GM19452 (cell line): ENCODE results near the gene ALK.

Source experiments
- ATAC-seq: cut with Tn5 transposase; IDR thresholded peaks from one replicate; pipeline ENCODE4 v1.9.1; 2021; ENCODE audit not compliant: unreplicated experiment

The ALK gene

DNA sequence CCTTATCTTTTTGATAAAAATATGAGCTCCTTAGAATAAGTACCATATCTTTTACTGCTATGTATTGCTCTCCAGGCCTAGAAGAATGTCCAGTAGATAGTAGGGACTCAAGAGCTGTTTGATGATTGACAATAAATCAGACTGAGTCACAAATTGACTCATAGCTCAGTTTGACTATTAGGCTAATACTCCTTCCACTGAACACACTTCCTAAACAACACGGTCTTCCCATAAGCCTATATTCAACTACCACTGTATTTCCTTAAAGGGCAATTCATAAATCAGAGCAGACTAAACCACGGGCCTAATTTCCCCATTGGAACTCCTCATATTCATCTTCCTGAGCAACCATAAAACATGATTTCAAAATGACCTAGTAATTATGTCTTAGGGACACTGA lies 258.5 kb downstream of the ALK start:
- no peak for ATAC-seq

DNA sequence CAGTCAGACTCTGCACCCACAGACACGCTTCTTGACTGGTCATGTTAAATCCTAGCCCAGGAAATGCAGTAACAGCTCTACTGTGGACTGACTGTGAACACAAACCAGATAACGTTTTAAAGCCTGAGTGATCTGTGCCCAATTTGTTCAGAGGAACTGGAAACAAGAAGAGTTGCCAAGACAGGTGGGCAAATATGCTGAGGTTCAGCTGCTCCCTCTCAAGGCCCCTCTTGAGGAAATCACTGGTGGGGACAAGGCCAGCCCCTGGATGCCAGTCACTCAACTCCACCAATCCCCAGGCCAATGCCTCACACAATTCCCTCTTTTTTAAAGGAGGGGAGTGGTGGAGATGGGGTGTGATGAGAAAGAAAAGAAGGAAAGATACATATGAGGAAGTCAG lies 261.2 kb downstream of the ALK start:
- ATAC-seq, result no peak

DNA sequence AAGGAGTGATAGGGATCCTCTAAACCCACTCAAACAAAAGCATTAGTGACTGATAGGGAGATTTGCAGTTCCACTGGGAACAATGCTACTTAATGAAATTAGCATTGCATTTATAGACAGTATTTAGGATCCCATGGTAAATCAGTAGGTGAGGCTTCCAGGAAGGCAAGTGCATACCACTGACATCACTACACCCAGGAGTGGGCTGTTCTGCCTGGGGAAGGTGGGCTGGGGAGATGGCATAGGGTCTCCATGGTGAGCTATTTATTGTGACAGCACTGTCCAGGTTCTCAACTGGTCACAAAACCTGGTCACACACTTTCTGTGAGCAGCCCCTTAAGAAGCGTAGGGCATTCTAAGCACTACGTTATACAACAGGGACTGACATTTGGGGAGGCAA lies 262.2 kb downstream of the ALK start:
- ATAC-seq, result no peak

DNA sequence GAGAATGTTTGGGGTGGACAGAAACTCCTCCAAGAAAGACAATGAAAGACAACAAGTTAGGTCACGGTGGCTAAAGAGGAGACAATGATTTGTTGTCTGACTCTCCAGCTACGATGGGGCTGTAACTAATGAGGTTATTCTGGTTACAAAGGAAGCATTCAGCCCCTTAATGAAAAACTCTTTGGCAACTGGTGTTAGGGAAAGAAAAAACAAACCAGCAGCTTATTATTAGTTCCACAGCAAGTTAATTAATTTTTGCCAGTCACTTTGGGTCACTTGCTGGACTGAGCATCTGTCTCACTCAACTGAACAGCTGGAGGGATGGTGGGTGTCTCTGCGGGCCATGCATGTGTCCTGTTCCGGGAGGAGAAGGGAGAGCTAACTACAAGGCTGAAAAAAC lies 263.7 kb downstream of the ALK start:
- ATAC-seq, result no peak

DNA sequence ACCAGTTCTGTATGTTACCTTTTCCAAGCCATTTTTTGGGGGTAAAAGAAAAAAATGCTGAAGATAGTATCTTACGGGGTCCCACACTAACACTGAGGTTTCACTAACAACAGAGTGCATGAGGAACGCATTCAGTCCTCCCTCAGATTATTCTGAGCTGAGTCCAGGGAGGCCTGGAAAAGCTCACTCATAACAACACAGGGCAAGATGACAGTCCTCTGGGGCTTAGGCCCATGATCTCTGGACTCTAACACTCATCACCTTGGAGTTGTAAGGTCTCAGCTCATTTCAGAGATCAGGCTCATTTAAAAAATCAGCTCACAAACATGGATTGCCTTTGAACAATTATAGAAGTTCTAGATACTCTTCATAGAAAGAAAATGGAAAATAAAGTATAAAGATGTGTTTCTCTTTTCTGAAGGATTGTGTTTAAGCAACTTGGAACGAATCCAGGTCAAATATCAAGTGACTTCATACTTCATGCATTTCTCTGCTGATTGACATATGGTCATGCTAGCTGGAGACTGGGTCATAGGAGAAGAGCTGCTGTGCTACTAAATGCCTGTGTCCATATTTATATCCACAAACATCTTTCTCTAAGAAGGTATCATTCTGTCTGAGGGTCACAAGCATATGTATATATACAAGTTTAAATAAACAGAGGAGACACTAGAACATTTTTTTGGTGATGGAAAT lies 265.8 kb downstream of the ALK start:
- no peak for ATAC-seq

DNA sequence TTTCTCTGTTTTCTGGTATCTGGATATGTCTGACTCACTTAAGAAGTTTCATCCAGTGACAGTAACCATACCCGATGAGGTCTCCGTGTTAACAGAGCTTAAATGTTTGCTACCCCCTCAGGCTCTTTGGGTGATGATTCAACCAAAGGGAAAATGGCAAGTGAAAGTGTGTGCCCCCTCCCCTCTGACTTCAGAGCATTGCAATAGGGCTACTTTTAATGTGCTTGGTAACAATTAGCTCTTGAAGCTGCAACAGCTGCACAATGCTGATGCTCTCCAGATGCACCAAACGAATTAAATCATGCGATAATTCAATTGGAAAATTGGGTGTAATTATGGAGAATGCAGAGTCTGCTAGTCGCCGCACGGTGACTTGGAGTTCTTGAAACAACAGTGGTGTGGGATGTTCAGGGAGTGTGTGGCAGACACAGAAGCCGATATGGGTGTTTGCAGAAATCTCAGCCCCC lies 270.7 kb downstream of the ALK start:
- no peak for ATAC-seq

DNA sequence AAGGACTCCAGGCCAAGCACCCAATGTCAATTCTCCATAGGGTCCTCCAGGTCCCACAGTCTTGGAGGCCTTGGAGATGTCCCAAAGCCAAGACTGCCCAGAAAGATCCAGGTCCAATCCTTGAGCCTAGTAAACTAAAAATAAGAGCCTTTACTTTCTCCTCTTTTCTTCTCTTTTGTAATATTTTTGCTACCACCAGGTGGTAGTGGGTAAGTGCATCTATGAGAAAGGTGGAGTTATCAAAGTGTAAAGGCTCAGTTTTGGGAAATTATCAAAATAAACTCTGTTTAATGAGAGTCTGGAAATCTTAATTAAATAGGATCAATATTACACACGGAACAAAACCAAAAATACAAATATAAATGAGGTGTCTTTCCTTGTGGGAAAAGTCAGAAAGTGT lies 276.4 kb downstream of the ALK start:
- no peak for ATAC-seq

DNA sequence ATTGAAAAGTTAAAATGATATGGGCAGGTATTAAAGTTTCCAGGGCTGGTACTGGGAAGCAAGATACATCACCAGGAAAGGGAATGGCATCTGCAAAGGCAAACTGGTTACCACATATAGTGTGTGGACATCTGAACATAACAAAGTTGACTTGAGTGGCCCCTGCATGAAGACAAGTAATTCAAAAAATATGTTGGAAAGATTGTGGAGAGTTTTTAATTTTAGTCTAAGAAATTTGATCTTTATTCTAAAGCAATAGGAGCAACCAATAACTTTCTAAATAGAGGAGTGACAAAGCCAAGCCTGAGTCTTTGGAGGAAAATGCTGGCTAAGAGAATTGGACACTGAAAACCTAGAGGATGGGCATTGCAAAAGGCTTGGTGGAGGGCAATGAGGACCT lies 278.2 kb downstream of the ALK start:
- ATAC-seq, result no peak

DNA sequence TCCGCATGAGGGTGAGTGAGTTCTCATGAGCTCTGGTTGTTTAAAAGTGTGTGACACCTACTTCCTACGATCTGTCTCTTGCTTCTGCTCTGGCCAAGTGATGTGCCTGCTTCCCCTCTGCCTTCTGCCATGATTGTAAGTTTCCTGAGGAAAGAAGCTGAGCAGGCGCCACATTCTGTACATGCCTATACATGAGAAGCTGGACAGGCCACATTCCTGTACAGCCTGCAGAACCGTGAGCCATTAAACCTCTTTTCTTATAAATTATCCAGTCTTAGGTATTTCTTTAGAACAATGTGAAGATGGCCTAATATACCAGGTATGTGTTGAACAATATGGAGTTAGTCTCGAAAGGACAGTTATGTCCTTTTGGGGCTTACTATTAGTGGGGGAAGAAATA lies 281.0 kb downstream of the ALK start:
- ATAC-seq, result no peak

DNA sequence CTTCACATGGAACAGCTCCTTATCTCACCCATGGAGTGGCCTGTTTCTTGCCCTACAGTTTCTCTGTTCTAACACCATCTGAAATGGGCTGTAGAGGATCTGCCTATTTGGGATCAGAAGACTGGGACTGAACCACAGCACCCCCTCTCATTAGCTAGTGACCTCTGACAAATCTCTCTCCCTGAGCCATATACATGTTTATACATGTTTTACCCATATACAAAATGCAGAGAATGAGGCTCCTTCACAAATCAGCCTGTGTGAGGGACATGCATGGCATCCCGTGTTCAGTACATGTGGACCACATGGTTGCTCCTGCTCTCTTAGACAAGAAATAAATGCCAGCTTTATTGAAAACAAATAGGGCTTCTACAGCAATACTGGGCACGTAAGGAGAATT lies 282.7 kb downstream of the ALK start:
- ATAC-seq, result no peak

DNA sequence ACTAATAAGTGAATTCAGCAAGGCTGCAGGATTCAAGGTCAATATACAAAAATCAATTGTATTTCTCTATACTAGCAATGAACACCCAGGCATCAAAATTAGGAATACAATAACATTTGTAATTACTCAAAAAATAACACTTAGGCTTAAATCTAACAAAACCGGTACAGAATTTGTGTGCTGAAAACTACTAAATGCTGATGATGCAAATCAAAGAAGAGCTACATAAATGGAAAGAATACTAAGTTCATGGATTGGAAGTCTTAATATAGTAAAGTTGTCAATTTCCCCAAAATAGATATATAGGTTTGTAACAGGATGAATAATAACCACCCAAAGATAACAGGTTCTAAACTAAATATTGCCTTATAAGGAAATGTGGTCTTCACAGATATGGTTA lies 286.5 kb downstream of the ALK start:
- ATAC-seq, result no peak

DNA sequence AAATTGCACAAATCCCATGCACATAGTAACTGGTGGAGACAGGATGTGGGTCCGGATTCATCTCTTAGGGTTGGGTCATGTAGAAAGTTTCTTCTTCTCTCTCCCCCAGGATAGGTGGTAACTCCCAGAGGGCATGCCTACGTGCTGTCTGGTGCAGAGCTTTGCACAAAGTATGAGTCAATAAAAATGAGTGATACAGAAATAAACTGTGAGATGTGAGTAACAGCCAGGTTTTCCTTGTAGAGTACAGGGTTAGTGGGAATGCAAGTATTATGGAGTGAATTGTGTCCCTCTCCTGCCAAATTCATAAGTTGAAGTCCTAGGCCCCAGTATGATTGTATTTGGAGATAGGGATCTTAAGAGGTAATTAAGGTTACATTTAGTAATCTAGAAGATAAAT lies 289.4 kb downstream of the ALK start:
- ATAC-seq, result no peak

DNA sequence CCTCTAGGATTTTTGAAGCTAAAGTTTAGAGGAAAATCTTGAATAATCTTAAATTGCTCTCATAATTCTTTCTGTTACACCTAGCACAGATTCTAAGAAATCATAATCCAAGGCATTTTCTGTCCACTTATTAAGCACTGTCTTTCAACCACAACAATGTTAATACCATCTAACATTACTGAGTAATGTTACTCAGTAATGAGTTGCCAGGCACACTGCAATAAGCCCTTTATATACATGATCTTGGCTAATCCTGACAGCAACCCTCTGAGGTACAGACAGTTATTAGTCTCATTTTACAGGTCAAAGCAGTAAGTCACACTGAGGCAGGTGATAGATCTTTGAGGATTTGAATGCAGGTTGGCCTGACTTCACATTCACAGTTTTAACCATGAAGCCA lies 291.9 kb downstream of the ALK start:
- no peak for ATAC-seq

DNA sequence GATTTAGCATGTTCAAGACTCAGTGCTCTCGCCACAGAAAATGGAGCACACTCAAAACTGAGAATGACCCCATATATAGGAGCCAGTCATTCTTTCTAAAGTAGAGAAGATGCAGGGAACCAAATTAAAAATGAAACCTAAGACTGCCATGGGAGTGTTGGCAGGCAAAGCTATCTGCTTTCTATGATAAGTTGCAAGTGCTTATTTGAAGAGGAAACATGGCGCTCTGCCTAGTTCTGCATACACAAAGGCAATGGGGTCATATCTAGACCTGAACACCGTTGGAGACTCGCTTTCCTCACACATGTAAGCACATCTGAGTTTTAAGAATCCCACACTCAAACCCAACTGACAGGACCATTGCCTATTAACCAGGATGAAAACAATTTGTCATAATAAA lies 292.5 kb downstream of the ALK start:
- ATAC-seq, result no peak

DNA sequence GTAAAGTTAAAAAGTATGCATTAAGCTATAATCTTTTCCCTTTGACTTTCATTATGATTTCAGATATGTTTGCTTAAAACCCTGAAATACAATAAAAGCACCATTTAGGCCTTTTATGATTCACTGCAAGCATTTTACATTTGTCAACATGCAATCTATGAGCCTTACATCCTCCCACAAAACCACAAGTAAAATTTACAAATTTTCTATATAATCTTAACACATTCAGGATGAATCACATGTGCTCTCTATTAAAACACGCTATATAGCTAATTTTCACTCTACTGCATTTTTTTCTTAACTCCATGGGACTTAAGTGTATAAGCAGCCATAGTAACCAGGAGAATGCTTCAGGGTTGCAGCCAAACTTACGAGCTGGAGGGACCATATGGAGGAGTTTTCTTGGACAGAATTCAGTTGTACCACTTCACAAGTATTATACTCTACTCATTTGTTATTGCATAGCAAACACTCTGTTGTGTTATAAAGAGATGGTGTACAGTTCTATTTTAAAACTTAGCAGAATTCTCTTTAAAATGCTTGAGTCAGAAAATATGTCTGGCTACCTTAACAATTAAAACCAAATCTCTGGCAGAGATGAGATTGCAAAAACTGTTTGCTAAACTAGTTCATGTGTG lies 293.2 kb downstream of the ALK start:
- no peak for ATAC-seq

DNA sequence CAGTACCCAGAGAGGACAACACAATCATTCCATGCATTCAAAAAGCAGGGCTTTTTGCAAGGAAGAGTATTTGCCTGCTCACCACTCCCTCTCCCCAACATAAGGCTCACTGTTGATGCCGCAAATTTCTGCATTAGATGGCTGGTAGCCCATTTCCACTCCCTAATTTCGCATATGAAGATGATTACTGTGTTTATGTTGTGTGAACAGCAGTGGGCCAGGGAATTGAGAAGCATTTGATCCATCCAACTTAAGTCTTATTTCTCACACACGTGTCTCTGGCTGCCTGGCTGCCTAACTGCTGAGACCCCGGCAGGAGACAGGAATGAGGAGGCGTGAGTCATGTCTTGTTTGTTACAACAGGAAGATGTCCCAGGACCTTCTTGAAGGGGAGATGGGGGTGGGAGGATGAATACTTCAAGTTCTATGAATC lies 294.1 kb downstream of the ALK start:
- no peak for ATAC-seq

DNA sequence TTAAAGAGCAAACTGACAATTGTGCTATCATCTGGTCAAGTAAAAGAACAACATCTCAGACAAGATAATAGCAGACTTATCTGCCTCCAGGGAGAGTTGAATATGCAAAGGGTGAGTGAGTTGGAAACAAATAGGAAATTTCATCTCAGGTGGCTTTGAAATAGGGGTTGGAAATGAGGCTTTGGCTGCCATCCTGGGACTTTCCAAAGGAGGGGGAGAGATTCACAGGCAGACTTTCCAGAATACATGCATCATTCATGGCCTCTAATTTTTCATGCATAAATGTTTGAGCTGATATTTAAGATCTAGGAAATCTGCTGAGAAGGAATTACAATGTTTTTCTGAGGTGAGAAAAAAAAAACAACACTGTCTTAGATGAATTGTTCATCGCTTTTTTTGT lies 300.5 kb downstream of the ALK start:
- no peak for ATAC-seq

DNA sequence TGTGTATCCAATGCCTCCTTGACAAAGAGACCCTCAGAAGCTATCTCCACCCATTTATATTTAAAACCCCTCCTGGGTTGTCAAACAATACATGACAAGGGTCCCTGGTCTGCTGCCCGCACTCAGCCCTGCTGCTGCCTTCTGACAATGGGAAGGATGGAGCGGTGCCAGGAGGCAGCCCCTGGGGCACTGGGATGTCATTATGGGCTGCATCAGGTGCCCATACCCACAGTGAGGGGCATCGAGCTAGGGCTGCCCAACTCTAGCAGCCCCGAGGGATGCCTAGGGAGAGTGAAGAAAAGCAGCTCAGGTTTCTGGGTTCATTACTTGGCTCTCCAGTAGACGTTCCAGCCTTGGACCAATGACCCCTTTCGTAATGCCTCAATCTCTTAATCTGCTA lies 301.7 kb downstream of the ALK start:
- no peak for ATAC-seq

DNA sequence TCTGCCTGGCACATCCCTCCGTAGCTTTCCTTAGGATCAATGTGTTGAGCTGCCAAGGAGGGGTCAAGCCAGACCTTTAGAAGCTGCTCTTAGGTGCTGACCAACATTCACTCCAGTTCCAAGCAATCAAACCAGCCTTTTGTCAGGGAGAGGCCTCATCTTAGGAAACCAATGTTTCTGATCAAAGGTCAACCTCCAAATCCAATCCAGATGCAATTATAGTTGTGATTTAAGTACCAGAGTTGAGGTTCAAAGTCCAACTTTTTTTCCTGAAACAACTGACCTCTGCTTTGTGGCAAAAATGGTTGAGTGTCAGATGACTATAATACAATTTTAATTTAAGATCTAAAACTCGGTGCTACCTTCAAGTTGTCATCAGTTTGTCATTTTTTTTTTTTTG lies 303.4 kb downstream of the ALK start:
- no peak for ATAC-seq

DNA sequence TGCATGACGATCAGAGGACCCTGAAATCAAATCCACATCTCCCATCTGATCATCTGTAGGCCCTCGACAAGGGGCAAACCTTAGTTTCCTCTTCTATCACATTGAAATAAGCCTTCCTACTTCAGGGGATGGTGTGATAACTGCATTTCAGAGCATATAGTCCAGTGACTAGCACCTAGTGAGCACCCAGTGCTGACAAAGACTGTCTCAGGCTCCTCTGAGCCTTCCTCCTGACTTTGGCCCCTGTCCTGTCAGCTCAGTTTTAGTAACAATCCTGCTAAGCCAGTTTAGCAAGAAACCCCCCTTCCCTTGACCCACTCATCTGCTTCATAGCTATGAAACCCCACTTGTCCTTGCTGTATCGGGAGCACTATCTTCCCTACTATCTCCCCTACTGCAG lies 304.0 kb downstream of the ALK start:
- ATAC-seq, result no peak

DNA sequence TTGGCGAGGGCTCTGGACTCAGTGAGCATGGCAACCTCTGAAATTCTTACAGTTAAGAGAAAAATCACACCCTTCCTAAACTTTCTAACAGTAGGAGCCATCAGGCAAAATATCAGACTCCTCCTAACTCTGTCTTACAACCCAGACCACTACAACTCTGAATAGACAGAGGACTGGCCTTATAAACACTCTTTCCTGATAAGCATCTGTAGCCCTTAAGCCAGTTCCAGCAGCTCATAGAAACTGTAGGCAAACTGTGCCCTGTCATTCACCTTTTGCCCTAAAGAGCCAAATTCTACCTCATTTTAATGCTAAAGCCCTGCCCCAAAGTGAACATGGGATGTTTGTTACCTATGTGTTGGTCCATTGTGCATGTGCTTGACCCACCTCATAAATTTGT lies 304.8 kb downstream of the ALK start:
- no peak for ATAC-seq

DNA sequence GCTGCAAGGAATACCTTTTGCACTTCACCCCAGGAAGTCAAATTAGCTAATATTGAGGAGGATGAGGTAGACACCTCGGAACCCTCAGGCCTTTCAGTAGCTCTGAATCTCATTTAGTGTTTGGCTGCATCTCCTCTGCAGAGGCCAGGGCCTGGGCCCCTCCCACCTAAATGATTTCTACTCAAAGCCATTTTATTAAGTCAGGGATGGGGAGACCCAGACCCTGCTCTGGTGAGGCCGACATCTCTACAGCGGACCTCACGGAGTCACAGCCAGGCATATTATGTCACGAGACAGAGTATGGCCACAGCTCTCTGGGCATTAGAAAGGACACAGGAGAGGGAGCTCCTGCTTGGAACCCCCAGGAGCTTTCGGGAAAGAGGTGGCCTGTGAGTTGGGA lies 305.5 kb downstream of the ALK start:
- no peak for ATAC-seq

DNA sequence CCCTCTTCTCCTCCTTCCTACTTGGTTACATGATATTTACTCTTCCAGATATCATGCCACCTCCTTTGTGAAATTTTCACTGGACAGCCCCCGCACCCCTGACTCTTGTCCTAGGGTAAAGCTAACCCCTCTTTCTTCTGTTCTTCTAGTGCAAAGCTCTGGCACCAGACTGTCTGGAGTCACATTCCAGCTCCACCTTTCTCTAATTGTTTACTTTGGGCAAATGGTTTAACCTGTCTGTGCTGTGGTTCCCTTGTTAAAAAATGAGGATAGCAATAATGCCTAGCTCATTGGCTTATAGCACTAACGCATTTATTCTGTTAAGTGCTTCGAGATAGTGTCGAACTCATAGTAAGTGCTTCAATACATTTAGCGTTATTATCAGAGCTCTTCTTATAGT lies 306.2 kb downstream of the ALK start:
- ATAC-seq, result no peak
